ENCODE data around the gene IL17B.

IL17B gene

DNA sequence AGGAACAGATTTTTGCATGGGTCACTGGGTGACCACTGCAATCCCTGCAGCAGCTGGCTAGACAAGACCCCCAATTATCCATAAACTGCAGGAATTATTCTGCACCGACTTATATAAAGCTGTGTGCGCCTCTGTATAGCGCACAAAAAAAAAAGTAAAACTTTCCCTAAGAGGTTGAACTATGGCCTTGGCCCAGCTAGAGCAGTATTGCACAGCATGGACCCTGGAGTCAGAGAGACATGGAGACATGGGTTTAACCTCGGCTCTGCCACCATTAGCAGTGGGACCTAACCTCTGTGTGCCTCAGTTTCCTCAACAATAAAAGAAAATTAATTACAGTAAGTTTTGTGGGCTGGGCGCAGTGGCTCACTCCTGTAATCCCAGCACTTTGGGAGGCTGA is 50.9 kb downstream of the IL17B start:
- no peak for FAIRE-seq
- DNase-seq (ENCODE audit: insufficient read length, low spot score) = no peak

DNA sequence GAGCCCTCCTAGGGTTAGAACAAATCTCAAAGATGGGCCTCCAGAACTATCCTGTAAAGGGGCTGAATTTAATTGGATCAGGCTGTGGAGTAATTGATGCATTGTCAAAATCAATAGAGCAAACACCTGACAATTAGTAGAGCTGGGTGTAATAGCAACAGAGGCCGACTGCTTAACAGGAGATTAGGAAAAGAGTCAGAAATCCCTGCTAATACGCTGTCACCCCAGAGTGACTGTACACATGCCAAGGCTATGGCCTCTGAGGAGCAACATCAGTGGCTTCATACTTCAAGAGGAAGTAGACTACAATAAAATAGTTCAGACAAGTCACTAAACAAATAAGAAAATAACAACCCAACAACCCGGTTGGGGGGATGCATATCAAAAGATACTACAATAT is 52.5 kb downstream of the IL17B start:
- FAIRE-seq = no peak
- no peak for DNase-seq (ENCODE audit: insufficient read length, low spot score)

DNA sequence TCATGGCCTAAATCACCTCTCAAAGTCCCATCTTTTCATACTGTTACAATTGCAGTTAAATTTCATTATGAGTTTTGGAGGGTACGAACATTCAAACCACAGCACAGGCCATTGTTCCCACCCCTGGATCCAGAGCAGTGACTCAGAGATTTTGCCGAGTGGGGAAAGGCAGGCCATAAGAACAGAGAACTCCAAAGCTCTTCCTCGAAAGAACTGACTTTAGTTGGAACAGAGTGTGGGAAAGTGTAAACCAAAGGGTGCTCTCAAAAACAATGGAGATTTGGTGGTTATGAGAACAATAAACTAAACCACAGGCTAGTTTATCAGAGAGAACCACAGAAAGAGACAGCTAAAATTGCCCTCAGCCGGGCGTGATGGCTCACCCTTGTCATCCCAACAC is 53.2 kb downstream of the IL17B start:
- DNase-seq (ENCODE audit: insufficient read length, low spot score) = no peak

DNA sequence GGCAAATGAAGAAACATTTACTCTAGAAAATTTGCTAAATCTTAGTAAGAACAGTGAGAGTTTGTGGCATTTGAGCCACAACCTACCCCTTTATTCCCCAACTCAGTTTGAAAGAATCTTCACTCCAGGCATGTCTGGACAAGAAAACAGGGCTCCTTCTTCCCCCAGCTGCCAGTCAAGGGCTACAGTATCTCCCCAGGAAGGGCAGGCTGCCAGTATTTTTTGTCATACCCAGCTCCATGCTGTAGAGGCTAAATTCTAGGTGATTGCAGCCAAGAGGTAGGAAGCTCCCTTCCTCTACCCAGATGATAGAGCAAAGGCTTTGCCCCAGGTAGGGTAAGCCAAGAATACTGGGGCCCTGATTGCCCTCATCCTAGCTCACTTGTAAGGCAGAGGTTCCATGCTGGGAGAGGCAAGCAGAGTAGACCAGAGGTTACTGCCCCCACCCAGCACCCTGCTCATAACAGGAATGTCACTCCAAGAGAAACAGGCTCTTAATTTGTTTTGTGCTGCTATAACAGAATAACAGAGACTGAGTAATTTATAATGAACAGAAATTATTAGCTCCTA is 53.8 kb downstream of the IL17B start:
- no peak for FAIRE-seq
- DNase-seq (ENCODE audit: insufficient read length, low spot score) = peak; percentile 36

More for the DNA sequence above, 53.2 kb downstream of the IL17B start:
- no peak for FAIRE-seq

DNA sequence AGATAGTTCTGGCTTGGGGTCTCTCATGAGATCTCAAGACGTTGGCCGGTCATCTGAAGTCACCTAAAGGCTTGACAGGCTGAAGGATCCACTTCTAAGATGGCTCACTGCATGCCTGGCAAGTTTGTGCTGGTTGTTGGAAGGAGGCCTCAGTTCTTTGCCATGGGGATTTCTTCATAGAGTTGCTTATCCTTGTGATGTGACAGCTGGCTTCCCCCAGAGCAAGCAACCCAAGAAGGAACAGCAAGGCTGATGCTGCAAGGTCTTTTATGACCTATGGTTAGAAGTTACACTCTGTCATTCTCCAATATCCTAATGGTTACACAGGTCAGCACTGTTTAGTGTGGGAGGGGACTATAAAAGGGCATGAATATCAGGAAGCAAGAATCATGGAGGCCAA is 54.5 kb downstream of the IL17B start:
- no peak for FAIRE-seq

More for the DNA sequence above, 54.5 kb downstream of the IL17B start:
- DNase-seq (ENCODE audit: insufficient read length, low spot score) = no peak

All from HTR-8/SVneo (cell line).